A549 (cell line): ENCODE data around the gene DOCK1. TPM values are rescaled to one million over a fixed set of nuclear protein-coding genes. Genes with fewer than 3 reads are reported as not detected.

Experiments used
- ATAC-seq, 2 experiments: fragments of 200-7000 bp in 1 of 2; fragments of >200 bp in 1 of 2; cut with Nextera tagmentation in 1 of 2; cut with Tn5 transposase in 1 of 2; 3 replicates each; pipeline versions ENCODE4 v1.8.0 to v1.9.1; 2018 to 2020; ENCODE audit warnings: mild to moderate bottlenecking in 1 of 2, moderate library complexity in 1 of 2
- CTCF ChIA-PET: fragments of 300-600 bp; sonication (Branson Sonifier 250); formaldehyde crosslinking; extraction: SDS; loops from one replicate; lab custom pipeline; 2021; ENCODE audit warnings: antibody characterized with exemption, inconsistent platforms; lab: Yijun Ruan, JAX
- POLR2A ChIA-PET: fragments of 350-600 bp; formaldehyde crosslinking; extraction: SDS; loops from one replicate; lab custom pipeline; 2021; ENCODE audit warnings: antibody characterized with exemption, inconsistent platforms; lab: Yijun Ruan, JAX
- DNase-seq, 2 experiments: peaks; one replicate each; pipeline versions ENCODE4 v3.0.0 to v3.0.0-alpha.2; 2011 to 2016; ENCODE audit warnings: low read depth in 1 of 2, low spot score in 1 of 2
- FAIRE-seq: peaks from 2 replicates; lab custom pipeline; 2011; peaks lifted over from hg19 to GRCh38; lab: Jason Lieb, UNC
- H3K27ac ChIP-seq, 2 experiments: fragments of >200 bp; sonication (Bioruptor Twin); formaldehyde crosslinking; 3 replicates each; pipeline ENCODE4 v1.5.1; 2016 to 2017
- H3K4me1 ChIP-seq: fragments of >200 bp; sonication (Bioruptor Twin); formaldehyde crosslinking; 3 replicates; pipeline ENCODE4 v1.6.1; 2016
- H3K4me2 ChIP-seq: fragments of >200 bp; sonication (Bioruptor Twin); formaldehyde crosslinking; 3 replicates; pipeline ENCODE4 v1.6.1; 2016
- H3K4me3 ChIP-seq: fragments of >200 bp; sonication (Bioruptor Twin); formaldehyde crosslinking; 3 replicates; pipeline ENCODE4 v1.5.1; 2016
- H3K9me3 ChIP-seq: fragments of >200 bp; sonication (Bioruptor Twin); formaldehyde crosslinking; 3 replicates; pipeline ENCODE4 v1.6.1; 2016
- ATOH8 ChIP-seq: fragments of 250-450 bp; sonication (Bioruptor Pico); IDR thresholded peaks from 2 replicates; pipeline ENCODE4 v1.5.0; 2020; ENCODE audit warnings: low read depth, mild to moderate bottlenecking, moderate library complexity
- CBX2 ChIP-seq: fragments of 200-600 bp; sonication (generic); IDR thresholded peaks from 2 replicates; pipeline ENCODE4 v1.6.1; 2016; ENCODE audit warnings: low read depth, mild to moderate bottlenecking, borderline replicate concordance
- CEBPB ChIP-seq, 2 experiments: fragments of >200 bp in 1 of 2; sonication (Bioruptor Twin) in 1 of 2; formaldehyde crosslinking in 1 of 2; IDR thresholded peaks; 2 replicates each; pipeline ENCODE4 v1.6.1; 2012 to 2016
- EHF ChIP-seq: fragments of 250-450 bp; sonication (Bioruptor Pico); IDR thresholded peaks from 2 replicates; pipeline ENCODE4 v1.5.0; 2020; ENCODE audit warnings: mild to moderate bottlenecking
- EHMT2 ChIP-seq: fragments of 200-600 bp; sonication (generic); IDR thresholded peaks from 2 replicates; pipeline ENCODE4 v1.6.1; 2016; ENCODE audit warnings: antibody characterized with exemption, low read depth, mild to moderate bottlenecking, moderate library complexity
- EP300 ChIP-seq, 2 experiments: fragments of >200 bp; sonication (Bioruptor Twin); formaldehyde crosslinking; IDR thresholded peaks; 2 replicates in 1 of 2; 3 replicates in 1 of 2; pipeline ENCODE4 v1.6.1; 2016 to 2017
- FOSB ChIP-seq: fragments of 250-450 bp; sonication (Bioruptor Pico); IDR thresholded peaks from 2 replicates; pipeline ENCODE4 v1.5.0; 2020; ENCODE audit warnings: mild to moderate bottlenecking, moderate library complexity
- FOSL2 ChIP-seq, 2 experiments: fragments of 450-650 bp in 1 of 2; fragments of >200 bp in 1 of 2; sonication (Bioruptor Twin) in 1 of 2; formaldehyde crosslinking; IDR thresholded peaks; 2 replicates each; pipeline versions ENCODE4 v1.5.0 to v1.6.1; 2016 to 2020; ENCODE audit warnings: mild to moderate bottlenecking in 1 of 2, moderate library complexity in 1 of 2
- FOXS1 ChIP-seq: fragments of 250-450 bp; sonication (Bioruptor Pico); IDR thresholded peaks from 2 replicates; pipeline ENCODE4 v1.5.0; 2020; ENCODE audit warnings: mild to moderate bottlenecking, moderate library complexity
- GATA3 ChIP-seq: IDR thresholded peaks from 2 replicates; pipeline ENCODE4 v1.6.1; 2012; ENCODE audit warnings: borderline replicate concordance
- HES2 ChIP-seq: fragments of >200 bp; sonication (Bioruptor Twin); formaldehyde crosslinking; IDR thresholded peaks from 2 replicates; pipeline ENCODE4 v1.6.1; 2016
- HEYL ChIP-seq: fragments of 250-450 bp; sonication (Bioruptor Pico); IDR thresholded peaks from 2 replicates; pipeline ENCODE4 v1.8.0; 2021; ENCODE audit warnings: mild to moderate bottlenecking, moderate library complexity
- HOXA7 ChIP-seq: fragments of 250-450 bp; sonication (Bioruptor Pico); IDR thresholded peaks from 2 replicates; pipeline ENCODE4 v1.5.0; 2020; ENCODE audit warnings: mild to moderate bottlenecking, moderate library complexity
- KDM1A ChIP-seq: fragments of 200-600 bp; sonication (generic); IDR thresholded peaks from 2 replicates; pipeline ENCODE4 v1.6.1; 2016; ENCODE audit warnings: low read depth, mild to moderate bottlenecking
- NFE2L2 ChIP-seq: fragments of 150-350 bp; conservative IDR thresholded peaks from 2 replicates; pipeline ENCODE4 v1.6.1; 2014; ENCODE audit warnings: low read length
- PBX3 ChIP-seq: IDR thresholded peaks from 2 replicates; pipeline ENCODE4 v1.6.1; 2012
- POLR2AphosphoS2 ChIP-seq: conservative IDR thresholded peaks from 2 replicates; pipeline ENCODE4 v1.6.1; 2012; ENCODE audit warnings: low read length, improper control_type of control experiment, inconsistent platforms
- RAD21 ChIP-seq, 2 experiments: fragments of >200 bp in 1 of 2; sonication (Bioruptor Twin) in 1 of 2; formaldehyde crosslinking in 1 of 2; IDR thresholded peaks in 1 of 2; conservative IDR thresholded peaks in 1 of 2; 2 replicates in 1 of 2; 3 replicates in 1 of 2; pipeline ENCODE4 v1.6.1; 2012 to 2018; ENCODE audit warnings: inconsistent platforms in 1 of 2
- RCOR1 ChIP-seq: fragments of 150-350 bp; IDR thresholded peaks from 2 replicates; pipeline ENCODE4 v1.6.1; 2014; ENCODE audit warnings: antibody characterized with exemption, low read length, low read depth
- TP53 ChIP-seq: fragments of 250-450 bp; sonication (Bioruptor Pico); IDR thresholded peaks from 2 replicates; pipeline ENCODE4 v1.5.0; 2021; ENCODE audit warnings: mild to moderate bottlenecking, moderate library complexity
- USF2 ChIP-seq: fragments of 450-650 bp; IDR thresholded peaks from 2 replicates; pipeline ENCODE4 v1.6.1; 2014; ENCODE audit warnings: antibody characterized with exemption
- ZFP36 ChIP-seq: fragments of 450-650 bp; IDR thresholded peaks from 2 replicates; pipeline ENCODE4 v1.6.1; 2014; ENCODE audit warnings: borderline replicate concordance; ENCODE audit not compliant: partially characterized antibody
- ZNF302 ChIP-seq: fragments of 250-450 bp; sonication (Bioruptor Pico); IDR thresholded peaks from 2 replicates; pipeline ENCODE4 v1.9.0; 2021; ENCODE audit warnings: inconsistent platforms, mild to moderate bottlenecking, moderate library complexity
- ZSCAN20 ChIP-seq: fragments of 250-450 bp; sonication (Bioruptor Pico); IDR thresholded peaks from 2 replicates; pipeline ENCODE4 v1.8.0; 2022; ENCODE audit warnings: mild to moderate bottlenecking, moderate library complexity
- WGBS: methylation state at CpG from one replicate; pipeline ENCODE4 v1.1.6; 2017; ENCODE audit errors: missing lambda C conversion rate; 5-methylcytosine and 5-hydroxymethylcytosine counted together
- polyA plus RNA-seq, 4 experiments: library from polyadenylated mRNA; depleted of rRNA in 3 of 4; stranded (reverse); fragments of >200 nt; fragmentation: RNase III in 1 of 4; extraction: RNeasy Plus Mini Kit Qiagen cat#74134 plus additional on column Dnase treatment in 1 of 4; gene quantifications; 2 replicates in 3 of 4; 3 replicates in 1 of 4; pipeline ENCODE4 v1.2.3, GENCODE V29; 2011 to 2017
- TF ChIP-seq, protein P1 (sequence below): fragments of 250-450 bp; sonication (Bioruptor Pico); IDR thresholded peaks from 2 replicates; pipeline ENCODE4 v1.5.0; 2021; ENCODE audit warnings: mild to moderate bottlenecking, moderate library complexity, borderline replicate concordance
- TF ChIP-seq, protein P2 (sequence below): fragments of 200-600 bp; sonication (generic); IDR thresholded peaks from 2 replicates; pipeline ENCODE4 v1.6.1; 2016; ENCODE audit warnings: antibody characterized with exemption, mild to moderate bottlenecking, moderate library complexity

Gene DOCK1
- polyA plus RNA-seq, 2 of the 4 experiments (the other 2 are of a cell fraction) = 22.6 to 28.2 TPM

GRCh38 chr10:127279334-127279774 lies 374.1 kb downstream of the DOCK1 start (continued):
- TF ChIP-seq, protein P1, sequence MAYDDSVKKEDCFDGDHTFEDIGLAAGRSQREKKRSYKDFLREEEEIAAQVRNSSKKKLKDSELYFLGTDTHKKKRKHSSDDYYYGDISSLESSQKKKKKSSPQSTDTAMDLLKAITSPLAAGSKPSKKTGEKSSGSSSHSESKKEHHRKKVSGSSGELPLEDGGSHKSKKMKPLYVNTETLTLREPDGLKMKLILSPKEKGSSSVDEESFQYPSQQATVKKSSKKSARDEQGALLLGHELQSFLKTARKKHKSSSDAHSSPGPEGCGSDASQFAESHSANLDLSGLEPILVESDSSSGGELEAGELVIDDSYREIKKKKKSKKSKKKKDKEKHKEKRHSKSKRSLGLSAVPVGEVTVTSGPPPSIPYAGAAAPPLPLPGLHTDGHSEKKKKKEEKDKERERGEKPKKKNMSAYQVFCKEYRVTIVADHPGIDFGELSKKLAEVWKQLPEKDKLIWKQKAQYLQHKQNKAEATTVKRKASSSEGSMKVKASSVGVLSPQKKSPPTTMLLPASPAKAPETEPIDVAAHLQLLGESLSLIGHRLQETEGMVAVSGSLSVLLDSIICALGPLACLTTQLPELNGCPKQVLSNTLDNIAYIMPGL (CRISPR knock-in tag) = no peak
- no peak for TF ChIP-seq TP53

DNA sequence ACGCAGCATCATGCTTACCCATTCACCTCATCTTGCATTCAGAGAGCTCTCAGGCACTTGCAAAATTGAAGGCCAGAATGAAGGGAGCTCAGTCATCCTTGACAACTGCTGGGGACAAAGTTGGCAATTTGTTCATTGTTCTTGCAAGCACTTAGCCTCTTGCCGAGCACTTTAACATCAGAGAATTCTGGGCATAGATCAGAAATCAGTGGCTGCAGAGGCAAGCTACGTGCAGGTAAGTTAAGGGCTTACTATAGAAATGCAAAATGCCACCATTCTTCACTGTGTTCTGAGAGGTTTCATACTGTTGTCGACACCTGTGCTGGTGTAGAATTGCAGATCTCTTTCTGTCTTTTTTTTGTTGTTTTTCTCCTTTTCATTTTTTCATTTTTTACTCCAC lies 375.2 kb downstream of the DOCK1 start:
- no peak overlapping the region for H3K27ac ChIP-seq
- peaks cover 19% of the 10 kb centered on the region for H3K4me1 ChIP-seq
- 97% methylated on average over 4 of the region's 4 CpGs for WGBS
- no peak for FAIRE-seq
- CTCF ChIA-PET = interaction anchor here (0.6 kb wide), 1 partner anchor 293 kb away, joined by 3 read pairs; no protein-coding TSS in a partner anchor
- no peaks in the 10 kb centered on the region for H3K9me3 ChIP-seq
- POLR2A ChIA-PET = no interaction called here
- no peak overlapping the region for H3K4me3 ChIP-seq
- no peak overlapping the region for H3K4me2 ChIP-seq
- no peak for DNase-seq
- no peak for ATAC-seq
- TF ChIP-seq KDM1A (no peak), FOXS1 (CRISPR knock-in tag) (no peak), HOXA7 (CRISPR knock-in tag) (no peak), ZSCAN20 (CRISPR knock-in tag) (no peak), ATOH8 (CRISPR knock-in tag) (no peak), RCOR1 (no peak), EP300 (IDR thresholded peaks at IDR 0.05) (no peak), EHMT2 (no peak), NFE2L2 (no peak), CBX2 (no peak), CEBPB (IDR thresholded peaks at IDR 0.05) (no peak), HES2 (no peak), ZFP36 (no peak)
- TF ChIP-seq, protein P2, sequence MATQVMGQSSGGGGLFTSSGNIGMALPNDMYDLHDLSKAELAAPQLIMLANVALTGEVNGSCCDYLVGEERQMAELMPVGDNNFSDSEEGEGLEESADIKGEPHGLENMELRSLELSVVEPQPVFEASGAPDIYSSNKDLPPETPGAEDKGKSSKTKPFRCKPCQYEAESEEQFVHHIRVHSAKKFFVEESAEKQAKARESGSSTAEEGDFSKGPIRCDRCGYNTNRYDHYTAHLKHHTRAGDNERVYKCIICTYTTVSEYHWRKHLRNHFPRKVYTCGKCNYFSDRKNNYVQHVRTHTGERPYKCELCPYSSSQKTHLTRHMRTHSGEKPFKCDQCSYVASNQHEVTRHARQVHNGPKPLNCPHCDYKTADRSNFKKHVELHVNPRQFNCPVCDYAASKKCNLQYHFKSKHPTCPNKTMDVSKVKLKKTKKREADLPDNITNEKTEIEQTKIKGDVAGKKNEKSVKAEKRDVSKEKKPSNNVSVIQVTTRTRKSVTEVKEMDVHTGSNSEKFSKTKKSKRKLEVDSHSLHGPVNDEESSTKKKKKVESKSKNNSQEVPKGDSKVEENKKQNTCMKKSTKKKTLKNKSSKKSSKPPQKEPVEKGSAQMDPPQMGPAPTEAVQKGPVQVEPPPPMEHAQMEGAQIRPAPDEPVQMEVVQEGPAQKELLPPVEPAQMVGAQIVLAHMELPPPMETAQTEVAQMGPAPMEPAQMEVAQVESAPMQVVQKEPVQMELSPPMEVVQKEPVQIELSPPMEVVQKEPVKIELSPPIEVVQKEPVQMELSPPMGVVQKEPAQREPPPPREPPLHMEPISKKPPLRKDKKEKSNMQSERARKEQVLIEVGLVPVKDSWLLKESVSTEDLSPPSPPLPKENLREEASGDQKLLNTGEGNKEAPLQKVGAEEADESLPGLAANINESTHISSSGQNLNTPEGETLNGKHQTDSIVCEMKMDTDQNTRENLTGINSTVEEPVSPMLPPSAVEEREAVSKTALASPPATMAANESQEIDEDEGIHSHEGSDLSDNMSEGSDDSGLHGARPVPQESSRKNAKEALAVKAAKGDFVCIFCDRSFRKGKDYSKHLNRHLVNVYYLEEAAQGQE = no peak

DNA sequence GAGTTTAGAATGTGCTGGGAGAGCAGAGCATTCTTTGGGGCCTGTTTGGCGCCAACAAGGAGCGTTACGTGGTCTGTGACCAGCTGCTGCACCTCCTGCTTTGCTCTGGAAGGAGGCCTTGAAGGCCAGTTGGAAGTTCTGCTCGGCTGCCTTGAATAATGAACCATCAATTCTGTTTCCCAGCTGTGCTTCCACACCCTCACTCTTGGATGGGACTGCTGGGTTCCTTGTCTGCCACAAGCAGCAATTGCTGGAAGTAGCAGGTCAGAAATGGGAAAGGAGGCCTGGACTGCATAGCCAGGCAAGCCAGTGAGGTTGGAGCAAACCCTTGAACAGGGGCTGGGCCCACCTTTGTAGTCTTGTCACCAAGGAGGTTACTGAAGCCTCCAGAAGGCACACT lies 377.8 kb downstream of the DOCK1 start:
- 84% methylated on average over 4 of the region's 4 CpGs for WGBS
- ChIA-PET CTCF (no interaction called here), POLR2A (no interaction called here)
- Histone ChIP-seq H3K4me3 (no peak overlapping the region), H3K9me3 (peaks cover 6% of the 10 kb centered on the region; the same call in 1 of the 3 replicates), H3K27ac (no peak overlapping the region), H3K4me1 (peaks cover 17% of the 10 kb centered on the region), H3K4me2 (no peak overlapping the region)
- no peak for FAIRE-seq
- DNase-seq = no peak
- no peak for ATAC-seq
- TF ChIP-seq PBX3 = no peak
- no peak for TF ChIP-seq EP300 (IDR thresholded peaks at IDR 0.05)
- no peak for TF ChIP-seq FOSL2 (IDR thresholded peaks at IDR 0.05)
- TF ChIP-seq FOSL2 (CRISPR knock-in tag; IDR thresholded peaks at IDR 0.05) = no peak
- no peak for TF ChIP-seq FOSB (CRISPR knock-in tag)
- no peak for TF ChIP-seq RAD21 (conservative IDR thresholded peaks at IDR 0.05 in 1 of 2, IDR thresholded peaks at IDR 0.05 in 1 of 2)
- no peak for TF ChIP-seq CEBPB (IDR thresholded peaks at IDR 0.05)
- no peak for TF ChIP-seq ZNF302
- no peak for TF ChIP-seq HEYL (CRISPR knock-in tag)
- no peak for TF ChIP-seq GATA3
- no peak for TF ChIP-seq USF2
- TF ChIP-seq EHF (CRISPR knock-in tag) = no peak
- TF ChIP-seq ZFP36 = no peak
- TF ChIP-seq POLR2AphosphoS2 = no peak
- no peak for TF ChIP-seq HOXA7 (CRISPR knock-in tag)
